ENCODE data around the gene SH2D1B. TPM values are rescaled to one million over a fixed set of nuclear protein-coding genes. Genes with fewer than 3 reads are reported as not detected.

Gene SH2D1B
- total and polyA plus RNA-seq, 10 donors: 0.85 to 11.0 (median 4.6) TPM

- WGBS, 5 donors: 82 to 85% (median 83%) methylated on average over 8 of the region's 8 CpGs
- Histone ChIP-seq H3K4me3 (no peak overlapping the region), H3K27ac (no peak overlapping the region), H3K9me3 (no peaks in the 10 kb centered on the region), H3K4me1 (no peaks in the 10 kb centered on the region), H3K27me3 (replicated peaks in 1 of 7) (peaks cover 0 to 52% (median 5%) of the 10 kb centered on the region in 7 donors), H3K36me3 (no peaks in the 10 kb centered on the region)
- TF ChIP-seq, protein P1, sequence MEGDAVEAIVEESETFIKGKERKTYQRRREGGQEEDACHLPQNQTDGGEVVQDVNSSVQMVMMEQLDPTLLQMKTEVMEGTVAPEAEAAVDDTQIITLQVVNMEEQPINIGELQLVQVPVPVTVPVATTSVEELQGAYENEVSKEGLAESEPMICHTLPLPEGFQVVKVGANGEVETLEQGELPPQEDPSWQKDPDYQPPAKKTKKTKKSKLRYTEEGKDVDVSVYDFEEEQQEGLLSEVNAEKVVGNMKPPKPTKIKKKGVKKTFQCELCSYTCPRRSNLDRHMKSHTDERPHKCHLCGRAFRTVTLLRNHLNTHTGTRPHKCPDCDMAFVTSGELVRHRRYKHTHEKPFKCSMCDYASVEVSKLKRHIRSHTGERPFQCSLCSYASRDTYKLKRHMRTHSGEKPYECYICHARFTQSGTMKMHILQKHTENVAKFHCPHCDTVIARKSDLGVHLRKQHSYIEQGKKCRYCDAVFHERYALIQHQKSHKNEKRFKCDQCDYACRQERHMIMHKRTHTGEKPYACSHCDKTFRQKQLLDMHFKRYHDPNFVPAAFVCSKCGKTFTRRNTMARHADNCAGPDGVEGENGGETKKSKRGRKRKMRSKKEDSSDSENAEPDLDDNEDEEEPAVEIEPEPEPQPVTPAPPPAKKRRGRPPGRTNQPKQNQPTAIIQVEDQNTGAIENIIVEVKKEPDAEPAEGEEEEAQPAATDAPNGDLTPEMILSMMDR (IDR thresholded peaks at IDR 0.05 in 8 of 11, conservative IDR thresholded peaks at IDR 0.05 in 3 of 11): no peak
- TF ChIP-seq POLR2A (IDR thresholded peaks at IDR 0.05) (no peak), POLR2AphosphoS5 (IDR thresholded peaks at IDR 0.05) (no peak)
- DNase-seq: no peak
- intact Hi-C loops (cut with DNase I; ENCODE audit: low total_unique reads): loop anchor here (5.0 kb wide), 1 partner anchor 342 kb away; no protein-coding TSS in a partner anchor
These were observed 12.8 kb downstream of the SH2D1B start for GRCh38 chr1:162398999-162399580.

DNA sequence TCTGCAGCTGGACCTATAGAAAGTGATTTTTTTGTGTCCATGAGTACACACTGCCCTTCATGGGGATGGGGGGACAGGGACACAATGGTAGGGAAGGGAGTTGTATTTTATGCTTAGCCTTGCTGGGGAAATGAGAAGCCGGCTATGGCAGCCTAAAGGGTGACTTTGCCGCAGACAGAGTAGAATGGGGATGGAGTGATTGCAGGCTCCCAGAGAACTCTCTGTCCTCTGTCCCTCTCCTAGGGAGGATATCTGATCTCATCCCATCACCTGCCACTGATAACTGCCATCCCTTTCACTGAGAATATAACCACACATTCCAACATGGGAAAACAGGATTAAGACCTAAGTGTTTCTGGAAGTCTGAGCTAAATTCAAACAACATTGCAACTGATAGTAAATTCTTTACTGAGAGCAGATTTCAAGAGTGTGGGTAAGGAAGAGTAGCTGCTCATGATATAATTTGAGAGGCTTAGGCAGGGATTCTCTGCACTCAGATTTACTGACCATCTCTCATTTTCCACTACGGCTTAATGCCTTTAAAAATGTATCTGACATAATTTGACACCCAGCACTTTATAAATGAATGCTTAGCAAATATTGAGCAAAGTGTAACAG, 13.9 kb downstream of the SH2D1B start:
- no peaks in the 10 kb centered on the region for H3K4me1 ChIP-seq
- TF ChIP-seq, protein P1 (IDR thresholded peaks at IDR 0.05 in 8 of 11, conservative IDR thresholded peaks at IDR 0.05 in 3 of 11): no peak
- TF ChIP-seq POLR2AphosphoS5 (IDR thresholded peaks at IDR 0.05): no peak
- no peak for TF ChIP-seq POLR2A (IDR thresholded peaks at IDR 0.05)
- H3K27me3 ChIP-seq (replicated peaks in 1 of 7): peaks cover 0 to 52% (median 5%) of the 10 kb centered on the region in 7 donors
- 66 to 88% (median 85%) methylated on average over 3 of the region's 3 CpGs for WGBS, 5 donors
- no peak overlapping the region for H3K4me3 ChIP-seq
- H3K36me3 ChIP-seq: no peaks in the 10 kb centered on the region
- intact Hi-C loops (cut with DNase I; ENCODE audit: low total_unique reads): loop anchor here (5.0 kb wide), 1 partner anchor 341 kb away; no protein-coding TSS in a partner anchor
- no peak for DNase-seq
- no peaks in the 10 kb centered on the region for H3K9me3 ChIP-seq
- no peak overlapping the region for H3K27ac ChIP-seq

GRCh38 chr1:162397039-162397448, 14.9 kb downstream of the SH2D1B start:
- Histone ChIP-seq H3K36me3 (no peaks in the 10 kb centered on the region), H3K4me1 (peaks cover 0 to 5% (median 0%) of the 10 kb centered on the region in 6 donors), H3K27me3 (replicated peaks in 1 of 7) (peaks cover 0 to 52% (median 5%) of the 10 kb centered on the region in 7 donors), H3K27ac (no peak overlapping the region), H3K4me3 (no peak overlapping the region), H3K9me3 (no peaks in the 10 kb centered on the region)
- intact Hi-C loops (cut with DNase I; ENCODE audit: low total_unique reads): loop anchor here (5.0 kb wide), 1 partner anchor 340 kb away; no protein-coding TSS in a partner anchor
- TF ChIP-seq POLR2A (IDR thresholded peaks at IDR 0.05) (no peak), POLR2AphosphoS5 (IDR thresholded peaks at IDR 0.05) (no peak)
- TF ChIP-seq, protein P1 (IDR thresholded peaks at IDR 0.05 in 8 of 11, conservative IDR thresholded peaks at IDR 0.05 in 3 of 11): no peak
- WGBS, 5 donors: 86 to 100% (median 87%) methylated on average over 3 of the region's 3 CpGs
- no peak for DNase-seq

All from spleen (tissue), 11 donors.